GM12891 (cell line): Measurements from ENCODE around the gene C15orf39.

Source experiments
- PAX5 ChIP-seq: IDR thresholded peaks from 2 replicates; pipeline ENCODE4 v1.6.1; 2011; ENCODE audit warnings: low read length, moderate library complexity, mild to moderate bottlenecking; ENCODE audit not compliant: insufficient read depth, severe bottlenecking
- POLR2A ChIP-seq: IDR thresholded peaks from 2 replicates; pipeline ENCODE4 v1.6.1; 2011; ENCODE audit warnings: low read depth, low read length, control low read depth
- POLR2AphosphoS5 ChIP-seq: IDR thresholded peaks from 2 replicates; pipeline ENCODE4 v1.6.1; 2011; ENCODE audit warnings: low read depth, low read length, control low read depth
- SPI1 ChIP-seq: IDR thresholded peaks from 2 replicates; pipeline ENCODE4 v1.6.1; 2011; ENCODE audit warnings: low read depth, low read length, control low read depth
- TAF1 ChIP-seq: IDR thresholded peaks from 2 replicates; pipeline ENCODE4 v1.6.1; 2011; ENCODE audit warnings: low read depth, low read length, control low read depth

DNA sequence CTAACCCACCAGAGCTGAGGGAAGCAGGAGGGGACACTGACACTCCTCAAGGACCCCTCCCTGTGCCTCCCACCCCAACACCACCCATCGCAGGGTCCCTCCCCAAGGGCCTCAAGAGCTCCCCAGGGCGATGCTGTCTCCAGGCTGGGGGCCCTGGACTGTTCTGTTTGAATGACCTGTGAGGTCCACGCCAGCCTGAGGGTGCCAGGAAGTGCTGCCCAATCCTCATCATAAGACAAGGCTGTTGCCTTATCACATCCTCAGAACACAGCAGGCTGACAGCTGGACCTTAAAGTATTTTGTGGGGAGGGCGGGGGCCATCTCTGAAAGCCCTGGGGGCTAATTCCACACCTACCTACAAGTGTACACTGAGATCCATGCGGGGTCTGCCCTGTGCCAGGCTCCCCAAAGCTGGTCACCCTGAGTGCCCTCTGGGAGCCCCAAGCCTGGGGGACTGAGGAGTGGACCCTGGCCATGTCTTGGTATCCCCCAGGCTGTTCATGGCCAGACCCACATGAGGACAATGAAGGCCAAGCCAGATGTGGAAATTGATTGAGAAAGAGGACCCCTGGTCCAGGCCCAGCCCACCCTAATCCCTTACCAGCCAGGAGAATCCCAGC lies 32.6 kb downstream of the C15orf39 start:
- TF ChIP-seq POLR2A = no peak
- no peak for TF ChIP-seq TAF1
- TF ChIP-seq SPI1 = no peak
- TF ChIP-seq POLR2AphosphoS5 = no peak
- TF ChIP-seq PAX5 = no peak
